Colon (tissue), 2 donors: ENCODE data around the gene IPO11.
A peak's percentile ranks its signal among the peaks of the same experiment; 100 is the strongest.
"Not testable (repeated sequence)": the region's sequence is repeated elsewhere in the genome, so short reads cannot be mapped to it uniquely, and the experiment has no call there.

ENCODE experiments used
- FAIRE-seq: peaks from 2 replicates; lab custom pipeline; 2012; peaks lifted over from hg19 to GRCh38; lab: Jason Lieb, UNC
- donor health status: control.
- donor health status: control.

IPO11 gene

GRCh38 chr5:62514510-62515119, 102.1 kb downstream of the IPO11 start:
- FAIRE-seq: peak; percentile 10

GRCh38 chr5:62520812-62521211, 108.2 kb downstream of the IPO11 start:
- FAIRE-seq: not testable (repeated sequence)

- no peak for FAIRE-seq
These were observed 108.8 kb downstream of the IPO11 start for GRCh38 chr5:62521319-62521718.

GRCh38 chr5:62522811-62523210, 110.2 kb downstream of the IPO11 start:
- FAIRE-seq: no peak

- FAIRE-seq: no peak
These were observed 121.0 kb downstream of the IPO11 start for GRCh38 chr5:62533597-62533996.

GRCh38 chr5:62534461-62535236, 122.1 kb downstream of the IPO11 start:
- FAIRE-seq: no peak

- no peak for FAIRE-seq
These were observed 123.7 kb downstream of the IPO11 start for GRCh38 chr5:62536232-62536631.

- FAIRE-seq: no peak
These were observed 124.2 kb downstream of the IPO11 start for GRCh38 chr5:62536783-62537182.

GRCh38 chr5:62538017-62538942, 125.7 kb downstream of the IPO11 start:
- no peak for FAIRE-seq

- FAIRE-seq: no peak
These were observed 130.2 kb downstream of the IPO11 start for GRCh38 chr5:62542720-62543119.

GRCh38 chr5:62547945-62548630, 135.5 kb downstream of the IPO11 start:
- no peak for FAIRE-seq

- FAIRE-seq: no peak
These were observed 137.5 kb downstream of the IPO11 start for GRCh38 chr5:62550103-62550502.

GRCh38 chr5:62555930-62556329, 143.4 kb downstream of the IPO11 start:
- no peak for FAIRE-seq

GRCh38 chr5:62558941-62559340, 146.4 kb downstream of the IPO11 start:
- FAIRE-seq: no peak

GRCh38 chr5:62560786-62561185, 148.2 kb downstream of the IPO11 start:
- no peak for FAIRE-seq

GRCh38 chr5:62561896-62562295, 149.3 kb downstream of the IPO11 start:
- FAIRE-seq: no peak

- no peak for FAIRE-seq
These were observed 150.3 kb downstream of the IPO11 start for GRCh38 chr5:62562867-62563266.

- FAIRE-seq: no peak
These were observed 151.5 kb downstream of the IPO11 start for GRCh38 chr5:62564101-62564500.

GRCh38 chr5:62565740-62566139, 153.2 kb downstream of the IPO11 start:
- FAIRE-seq: not testable (repeated sequence)

GRCh38 chr5:62568143-62568542, 155.6 kb downstream of the IPO11 start:
- FAIRE-seq: no peak

GRCh38 chr5:62568800-62569432, 156.4 kb downstream of the IPO11 start:
- no peak for FAIRE-seq

GRCh38 chr5:62569470-62569869, 156.9 kb downstream of the IPO11 start:
- no peak for FAIRE-seq
